WTC11 (cell line): ENCODE data around the gene PI4KB.

ENCODE experiments used
- CREM ChIP-seq: sonication (generic); formaldehyde crosslinking; IDR thresholded peaks from 2 replicates; pipeline ENCODE4 v1.8.1; 2022; ENCODE audit warnings: mild to moderate bottlenecking, missing genetic modification reagents, moderate library complexity
- FOXJ3 ChIP-seq: sonication (generic); formaldehyde crosslinking; IDR thresholded peaks from 2 replicates; pipeline ENCODE4 v1.9.0; 2021; ENCODE audit warnings: missing genetic modification reagents, mild to moderate bottlenecking, borderline replicate concordance
- GABPB1 ChIP-seq: sonication (generic); formaldehyde crosslinking; IDR thresholded peaks from 2 replicates; pipeline ENCODE4 v1.8.1; 2023; ENCODE audit warnings: mild to moderate bottlenecking, missing genetic modification reagents
- TF ChIP-seq, protein P1 (sequence below): fragments of 200-600 bp; IDR thresholded peaks from 2 replicates; pipeline ENCODE4 v1.8.0; 2022; ENCODE audit warnings: antibody characterized with exemption
- TF ChIP-seq, protein P2 (sequence below): sonication (generic); formaldehyde crosslinking; IDR thresholded peaks from 2 replicates; pipeline ENCODE4 v1.8.0; 2022; ENCODE audit warnings: mild to moderate bottlenecking, missing genetic modification reagents
- TF ChIP-seq, protein P3 (sequence below): sonication (generic); formaldehyde crosslinking; IDR thresholded peaks from 2 replicates; pipeline ENCODE4 v1.8.1; 2023; ENCODE audit warnings: mild to moderate bottlenecking, moderate library complexity, missing genetic modification reagents
- TF ChIP-seq, protein P4 (sequence below): sonication (generic); formaldehyde crosslinking; IDR thresholded peaks from 2 replicates; pipeline ENCODE4 v1.8.1; 2023; ENCODE audit warnings: mild to moderate bottlenecking, missing genetic modification reagents

DNA sequence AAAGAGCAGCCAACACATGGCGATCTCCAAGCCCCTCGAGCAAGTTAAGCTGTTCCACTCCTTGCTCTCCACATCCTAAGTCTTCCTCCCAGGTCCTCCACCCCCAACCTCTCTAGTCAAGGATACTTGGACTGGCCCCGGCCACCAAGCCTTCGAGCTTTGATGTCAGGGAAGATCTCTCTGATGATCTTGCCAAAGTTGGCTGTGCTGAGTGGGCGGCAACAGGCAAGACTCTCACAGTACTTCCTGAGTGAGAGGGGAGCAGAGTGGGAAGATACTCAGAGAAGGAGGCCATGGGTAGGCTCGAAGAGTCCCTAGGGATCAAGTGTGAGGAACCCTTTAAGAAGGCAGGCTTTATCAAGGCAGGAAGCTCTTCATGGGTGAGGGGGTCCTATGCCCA, 17.1 kb upstream of the PI4KB start:
- TF ChIP-seq, protein P1, sequence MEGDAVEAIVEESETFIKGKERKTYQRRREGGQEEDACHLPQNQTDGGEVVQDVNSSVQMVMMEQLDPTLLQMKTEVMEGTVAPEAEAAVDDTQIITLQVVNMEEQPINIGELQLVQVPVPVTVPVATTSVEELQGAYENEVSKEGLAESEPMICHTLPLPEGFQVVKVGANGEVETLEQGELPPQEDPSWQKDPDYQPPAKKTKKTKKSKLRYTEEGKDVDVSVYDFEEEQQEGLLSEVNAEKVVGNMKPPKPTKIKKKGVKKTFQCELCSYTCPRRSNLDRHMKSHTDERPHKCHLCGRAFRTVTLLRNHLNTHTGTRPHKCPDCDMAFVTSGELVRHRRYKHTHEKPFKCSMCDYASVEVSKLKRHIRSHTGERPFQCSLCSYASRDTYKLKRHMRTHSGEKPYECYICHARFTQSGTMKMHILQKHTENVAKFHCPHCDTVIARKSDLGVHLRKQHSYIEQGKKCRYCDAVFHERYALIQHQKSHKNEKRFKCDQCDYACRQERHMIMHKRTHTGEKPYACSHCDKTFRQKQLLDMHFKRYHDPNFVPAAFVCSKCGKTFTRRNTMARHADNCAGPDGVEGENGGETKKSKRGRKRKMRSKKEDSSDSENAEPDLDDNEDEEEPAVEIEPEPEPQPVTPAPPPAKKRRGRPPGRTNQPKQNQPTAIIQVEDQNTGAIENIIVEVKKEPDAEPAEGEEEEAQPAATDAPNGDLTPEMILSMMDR, result no peak
- TF ChIP-seq FOXJ3 (CRISPR knock-in tag), result no peak
- TF ChIP-seq, protein P2, sequence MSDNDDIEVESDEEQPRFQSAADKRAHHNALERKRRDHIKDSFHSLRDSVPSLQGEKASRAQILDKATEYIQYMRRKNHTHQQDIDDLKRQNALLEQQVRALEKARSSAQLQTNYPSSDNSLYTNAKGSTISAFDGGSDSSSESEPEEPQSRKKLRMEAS (CRISPR knock-in tag), result no peak
- TF ChIP-seq GABPB1 (CRISPR knock-in tag), result no peak
- no peak for TF ChIP-seq CREM (CRISPR knock-in tag)
- TF ChIP-seq, protein P3, sequence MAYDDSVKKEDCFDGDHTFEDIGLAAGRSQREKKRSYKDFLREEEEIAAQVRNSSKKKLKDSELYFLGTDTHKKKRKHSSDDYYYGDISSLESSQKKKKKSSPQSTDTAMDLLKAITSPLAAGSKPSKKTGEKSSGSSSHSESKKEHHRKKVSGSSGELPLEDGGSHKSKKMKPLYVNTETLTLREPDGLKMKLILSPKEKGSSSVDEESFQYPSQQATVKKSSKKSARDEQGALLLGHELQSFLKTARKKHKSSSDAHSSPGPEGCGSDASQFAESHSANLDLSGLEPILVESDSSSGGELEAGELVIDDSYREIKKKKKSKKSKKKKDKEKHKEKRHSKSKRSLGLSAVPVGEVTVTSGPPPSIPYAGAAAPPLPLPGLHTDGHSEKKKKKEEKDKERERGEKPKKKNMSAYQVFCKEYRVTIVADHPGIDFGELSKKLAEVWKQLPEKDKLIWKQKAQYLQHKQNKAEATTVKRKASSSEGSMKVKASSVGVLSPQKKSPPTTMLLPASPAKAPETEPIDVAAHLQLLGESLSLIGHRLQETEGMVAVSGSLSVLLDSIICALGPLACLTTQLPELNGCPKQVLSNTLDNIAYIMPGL (CRISPR knock-in tag), result no peak
- TF ChIP-seq, protein P4, sequence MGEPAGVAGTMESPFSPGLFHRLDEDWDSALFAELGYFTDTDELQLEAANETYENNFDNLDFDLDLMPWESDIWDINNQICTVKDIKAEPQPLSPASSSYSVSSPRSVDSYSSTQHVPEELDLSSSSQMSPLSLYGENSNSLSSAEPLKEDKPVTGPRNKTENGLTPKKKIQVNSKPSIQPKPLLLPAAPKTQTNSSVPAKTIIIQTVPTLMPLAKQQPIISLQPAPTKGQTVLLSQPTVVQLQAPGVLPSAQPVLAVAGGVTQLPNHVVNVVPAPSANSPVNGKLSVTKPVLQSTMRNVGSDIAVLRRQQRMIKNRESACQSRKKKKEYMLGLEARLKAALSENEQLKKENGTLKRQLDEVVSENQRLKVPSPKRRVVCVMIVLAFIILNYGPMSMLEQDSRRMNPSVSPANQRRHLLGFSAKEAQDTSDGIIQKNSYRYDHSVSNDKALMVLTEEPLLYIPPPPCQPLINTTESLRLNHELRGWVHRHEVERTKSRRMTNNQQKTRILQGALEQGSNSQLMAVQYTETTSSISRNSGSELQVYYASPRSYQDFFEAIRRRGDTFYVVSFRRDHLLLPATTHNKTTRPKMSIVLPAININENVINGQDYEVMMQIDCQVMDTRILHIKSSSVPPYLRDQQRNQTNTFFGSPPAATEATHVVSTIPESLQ (CRISPR knock-in tag), result no peak
